Bronchial epithelial cell (primary cell): Measurements from ENCODE around the gene ATP6V0B. TPM values are rescaled to one million over a fixed set of nuclear protein-coding genes. Genes with fewer than 3 reads are reported as not detected.

Experiments used
- DNase-seq: peaks from one replicate; pipeline ENCODE4 v3.0.0-alpha.2; 2010; ENCODE audit warnings: low read depth
- FAIRE-seq: peaks from 2 replicates; lab custom pipeline; 2011; peaks lifted over from hg19 to GRCh38; lab: Jason Lieb, UNC
- H3K27me3 ChIP-seq: 2 replicates; pipeline ENCODE4 v1.5.1; 2011; ENCODE audit warnings: low read length; ENCODE audit not compliant: control insufficient read depth, insufficient read depth
- H3K36me3 ChIP-seq: 2 replicates; pipeline ENCODE4 v1.5.1; 2011; ENCODE audit warnings: low read length; ENCODE audit not compliant: control insufficient read depth, insufficient read depth
- H3K4me3 ChIP-seq: 2 replicates; pipeline ENCODE4 v1.5.1; 2011; ENCODE audit warnings: mild to moderate bottlenecking, low read depth, low read length, control low read depth
- total RNA-seq: library from RNA; depleted of rRNA; stranded (reverse); fragments of >200 nt; gene quantifications from 2 replicates; pipeline ENCODE4 v1.2.1, GENCODE V29; 2014
- TF ChIP-seq, protein P1 (sequence below): IDR thresholded peaks from 2 replicates; pipeline ENCODE4 v1.5.1; 2011; ENCODE audit warnings: mild to moderate bottlenecking, moderate library complexity, low read length, control low read depth, inconsistent platforms; ENCODE audit not compliant: insufficient read depth, severe bottlenecking

ATP6V0B gene
- total RNA-seq, 1 donor from 2014 or later = 220 TPM

DNA sequence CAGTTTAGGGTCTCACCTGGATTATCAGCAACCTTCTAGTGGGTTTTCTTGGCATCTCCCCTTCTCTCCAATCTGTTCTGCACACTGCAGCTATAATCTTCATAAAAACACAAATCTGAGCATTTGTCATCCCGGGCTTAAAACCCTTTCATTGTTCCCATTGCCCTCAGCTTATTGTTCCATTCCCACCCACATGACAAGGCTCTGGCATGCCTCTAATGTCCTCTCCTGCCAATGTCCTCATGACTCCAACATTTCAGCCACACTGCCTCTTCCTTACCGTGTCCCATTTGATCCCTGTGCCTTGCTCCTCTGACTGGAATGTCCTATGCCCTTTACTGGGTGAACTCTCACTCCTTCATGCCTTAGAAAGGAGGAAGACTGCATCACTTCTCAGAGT lies 12.4 kb upstream of the ATP6V0B start:
- H3K4me3 ChIP-seq = no peak overlapping the region
- FAIRE-seq = no peak
- TF ChIP-seq, protein P1, sequence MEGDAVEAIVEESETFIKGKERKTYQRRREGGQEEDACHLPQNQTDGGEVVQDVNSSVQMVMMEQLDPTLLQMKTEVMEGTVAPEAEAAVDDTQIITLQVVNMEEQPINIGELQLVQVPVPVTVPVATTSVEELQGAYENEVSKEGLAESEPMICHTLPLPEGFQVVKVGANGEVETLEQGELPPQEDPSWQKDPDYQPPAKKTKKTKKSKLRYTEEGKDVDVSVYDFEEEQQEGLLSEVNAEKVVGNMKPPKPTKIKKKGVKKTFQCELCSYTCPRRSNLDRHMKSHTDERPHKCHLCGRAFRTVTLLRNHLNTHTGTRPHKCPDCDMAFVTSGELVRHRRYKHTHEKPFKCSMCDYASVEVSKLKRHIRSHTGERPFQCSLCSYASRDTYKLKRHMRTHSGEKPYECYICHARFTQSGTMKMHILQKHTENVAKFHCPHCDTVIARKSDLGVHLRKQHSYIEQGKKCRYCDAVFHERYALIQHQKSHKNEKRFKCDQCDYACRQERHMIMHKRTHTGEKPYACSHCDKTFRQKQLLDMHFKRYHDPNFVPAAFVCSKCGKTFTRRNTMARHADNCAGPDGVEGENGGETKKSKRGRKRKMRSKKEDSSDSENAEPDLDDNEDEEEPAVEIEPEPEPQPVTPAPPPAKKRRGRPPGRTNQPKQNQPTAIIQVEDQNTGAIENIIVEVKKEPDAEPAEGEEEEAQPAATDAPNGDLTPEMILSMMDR = no peak
- H3K36me3 ChIP-seq = peaks cover 25% of the 10 kb centered on the region
- H3K27me3 ChIP-seq = no peaks in the 10 kb centered on the region
- no peak for DNase-seq

DNA sequence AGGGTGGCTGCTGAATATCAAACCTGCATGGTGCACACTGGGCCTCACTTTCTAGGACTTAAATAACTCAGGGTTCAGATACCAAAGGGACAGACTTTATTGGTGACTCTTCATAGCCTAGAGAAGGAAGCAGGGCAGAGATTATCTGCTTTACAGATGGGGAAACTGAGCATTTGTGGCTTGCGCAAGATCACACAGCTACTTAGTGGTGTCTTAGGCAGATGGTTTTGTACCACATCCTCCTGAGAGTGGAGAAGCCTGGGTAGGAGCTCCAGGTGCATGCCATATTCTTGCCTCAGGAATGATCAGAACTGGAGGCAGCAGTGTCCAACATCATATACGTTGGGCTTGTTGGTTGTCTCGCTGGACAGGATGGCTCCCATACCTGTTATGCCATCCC lies 11.8 kb upstream of the ATP6V0B start:
- no peak overlapping the region for H3K4me3 ChIP-seq
- H3K36me3 ChIP-seq = peaks cover 26% of the 10 kb centered on the region
- no peak for DNase-seq
- TF ChIP-seq, protein P1 = no peak
- FAIRE-seq = peak; percentile 43
- H3K27me3 ChIP-seq = no peaks in the 10 kb centered on the region

DNA sequence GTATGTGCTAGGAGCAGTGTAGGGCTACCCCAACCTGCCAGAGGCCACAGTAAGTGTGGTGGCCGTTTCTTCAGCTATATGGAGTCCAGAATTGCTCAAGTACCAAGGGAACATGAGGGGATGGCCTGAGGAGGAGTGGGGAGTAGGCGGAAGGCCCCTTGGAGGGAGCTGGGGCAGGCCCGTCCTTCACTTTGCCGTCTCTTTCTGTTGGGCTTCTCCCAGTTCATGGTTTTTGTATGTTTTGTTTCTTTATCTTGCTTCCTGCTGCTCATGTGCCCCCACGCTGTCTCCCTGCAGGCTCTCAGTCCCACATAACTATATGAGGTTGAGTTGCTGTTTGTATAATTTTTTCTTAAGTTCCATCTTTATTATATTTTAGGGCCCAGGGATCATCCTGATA lies 10.9 kb upstream of the ATP6V0B start:
- FAIRE-seq = no peak

GRCh38 chr1:43965316-43965715 lies 9.4 kb upstream of the ATP6V0B start:
- no peak for DNase-seq
- Histone ChIP-seq H3K27me3 (no peaks in the 10 kb centered on the region), H3K36me3 (peaks cover 20% of the 10 kb centered on the region), H3K4me3 (no peak overlapping the region)
- TF ChIP-seq, protein P1 = no peak
- FAIRE-seq = peak; percentile 84

More for the DNA sequence above, 10.9 kb upstream of the ATP6V0B start:
- Histone ChIP-seq H3K4me3 (no peak overlapping the region), H3K36me3 (peaks cover 22% of the 10 kb centered on the region), H3K27me3 (no peaks in the 10 kb centered on the region)
- DNase-seq = no peak
- TF ChIP-seq, protein P1 = no peak

- H3K36me3 ChIP-seq = peaks cover 21% of the 10 kb centered on the region
- DNase-seq = no peak
- H3K27me3 ChIP-seq = no peaks in the 10 kb centered on the region
- FAIRE-seq = peak; percentile 91
- H3K4me3 ChIP-seq = no peak overlapping the region
- TF ChIP-seq, protein P1 = no peak
Observed at GRCh38 chr1:43968348-43968948, 6.3 kb upstream of the ATP6V0B start.

- no peaks in the 10 kb centered on the region for H3K27me3 ChIP-seq
- no peak for DNase-seq
- H3K4me3 ChIP-seq = no peak overlapping the region
- no peak for FAIRE-seq
- TF ChIP-seq, protein P1 = no peak
- H3K36me3 ChIP-seq = peaks cover 20% of the 10 kb centered on the region
Observed at GRCh38 chr1:43969416-43969745, 5.4 kb upstream of the ATP6V0B start.
